ENCODE results near the gene EMB.
"Not testable (repeated sequence)": the region's sequence is repeated elsewhere in the genome, so short reads cannot be mapped to it uniquely, and the experiment has no call there.

EMB gene

GRCh38 chr5:50420343-50420935 lies 20.6 kb downstream of the EMB start:
- DNase-seq = no peak

GRCh38 chr5:50419656-50420055 lies 21.4 kb downstream of the EMB start:
- DNase-seq = not testable (repeated sequence)

- DNase-seq = not testable (repeated sequence)
Measured at GRCh38 chr5:50416637-50417036, 24.5 kb downstream of the EMB start.

- DNase-seq = no peak
Measured at GRCh38 chr5:50415912-50416311, 25.2 kb downstream of the EMB start.

GRCh38 chr5:50410932-50411331 lies 30.2 kb downstream of the EMB start:
- DNase-seq = not testable (repeated sequence)

- DNase-seq = no peak
Measured at GRCh38 chr5:50406877-50407276, 34.2 kb downstream of the EMB start.

GRCh38 chr5:50401336-50401735 lies 39.8 kb downstream of the EMB start:
- DNase-seq = no peak

- DNase-seq = not testable (repeated sequence)
Measured at GRCh38 chr5:50393925-50394609, 47.0 kb downstream of the EMB start.

GRCh38 chr5:50392289-50392688 lies 48.8 kb downstream of the EMB start:
- DNase-seq = not testable (repeated sequence)

GRCh38 chr5:50384381-50384780 lies 56.7 kb downstream of the EMB start:
- not testable (repeated sequence) for DNase-seq

GRCh38 chr5:50376696-50377095 lies 64.4 kb downstream of the EMB start:
- DNase-seq = not testable (repeated sequence)

GRCh38 chr5:50369287-50370033 lies 71.6 kb downstream of the EMB start:
- not testable (repeated sequence) for DNase-seq

- DNase-seq = no peak
Measured at GRCh38 chr5:50365426-50366251, 75.4 kb downstream of the EMB start.

- DNase-seq = not testable (repeated sequence)
Measured at GRCh38 chr5:50364535-50365309, 76.4 kb downstream of the EMB start.

GRCh38 chr5:50359187-50359586 lies 81.9 kb downstream of the EMB start:
- DNase-seq = no peak

GRCh38 chr5:50352382-50352781 lies 88.7 kb downstream of the EMB start:
- no peak for DNase-seq
